Liver (tissue), 9 donors: Measurements from ENCODE around the gene DIO1. TPM values are rescaled to one million over a fixed set of nuclear protein-coding genes. Genes with fewer than 3 reads are reported as not detected.
"Not testable (repeated sequence)": the region's sequence is repeated elsewhere in the genome, so short reads cannot be mapped to it uniquely, and the experiment has no call there.

Source experiments
- DNase-seq: peaks from one replicate; pipeline ENCODE4 v3.0.0-alpha.2; 2017; ENCODE audit warnings: low spot score
- H3K27ac ChIP-seq, 2 donors: one replicate each; pipeline ENCODE4 v1.7.0; 2013; ENCODE audit warnings: inconsistent platforms in 2 of 2, low read length in 2 of 2, control low read depth in 1 of 2, low read depth in 1 of 2, mild to moderate bottlenecking in 1 of 2
- H3K27me3 ChIP-seq, 4 donors: one replicate each; pipeline versions ENCODE4 v1.6.1 to v1.7.0; 2013; ENCODE audit warnings: low read length in 3 of 4, inconsistent platforms in 1 of 4, mild to moderate bottlenecking in 1 of 4, moderate library complexity in 1 of 4; ENCODE audit not compliant: control insufficient read depth in 4 of 4, insufficient read depth in 4 of 4
- H3K36me3 ChIP-seq, 4 donors: one replicate each; pipeline versions ENCODE4 v1.6.1 to v1.7.0; 2013; ENCODE audit warnings: low read length in 3 of 4, mild to moderate bottlenecking in 3 of 4, low read depth in 1 of 4, moderate library complexity in 1 of 4; ENCODE audit not compliant: control insufficient read depth in 4 of 4, insufficient read depth in 3 of 4
- H3K4me1 ChIP-seq, 4 donors: one replicate each; pipeline versions ENCODE4 v1.6.1 to v1.7.0; 2013; ENCODE audit warnings: low read length in 3 of 4, mild to moderate bottlenecking in 3 of 4, moderate library complexity in 1 of 4; ENCODE audit not compliant: control insufficient read depth in 4 of 4, insufficient read depth in 4 of 4
- H3K4me3 ChIP-seq, 3 donors: one replicate each; pipeline versions ENCODE4 v1.6.1 to v1.7.0; 2013; ENCODE audit warnings: low read length in 3 of 3, control low read depth in 1 of 3, low read depth in 1 of 3, mild to moderate bottlenecking in 1 of 3
- H3K9ac ChIP-seq, 2 donors: one replicate each; pipeline ENCODE4 v1.7.0; 2013; ENCODE audit warnings: low read length in 2 of 2, mild to moderate bottlenecking in 2 of 2, moderate library complexity in 2 of 2, control low read depth in 1 of 2, low read depth in 1 of 2
- H3K9me3 ChIP-seq, 4 donors: one replicate each; pipeline versions ENCODE4 v1.6.1 to v1.7.0; 2013; ENCODE audit warnings: low read length in 3 of 4; ENCODE audit not compliant: control insufficient read depth in 4 of 4
- CTCF ChIP-seq: fragments of 150-350 bp; IDR thresholded peaks from 2 replicates; pipeline ENCODE4 v1.5.1; 2017; ENCODE audit warnings: improper control_type of control experiment, low read depth, low read length; ENCODE audit not compliant: missing input control
- EGR1 ChIP-seq, 2 donors: IDR thresholded peaks; 2 replicates each; pipeline ENCODE4 v1.6.1; 2016 to 2018; ENCODE audit warnings: antibody characterized with exemption in 2 of 2, low read depth in 2 of 2
- FOXA2 ChIP-seq: IDR thresholded peaks from 2 replicates; pipeline ENCODE4 v1.6.1; 2016; ENCODE audit warnings: antibody characterized with exemption
- GABPA ChIP-seq, 2 donors: IDR thresholded peaks in 1 of 2; conservative IDR thresholded peaks in 1 of 2; 2 replicates each; pipeline ENCODE4 v1.6.1; 2016; ENCODE audit warnings: antibody characterized with exemption in 2 of 2, mild to moderate bottlenecking in 1 of 2, moderate library complexity in 1 of 2
- HNF4A ChIP-seq, 2 donors: conservative IDR thresholded peaks; 2 replicates each; pipeline ENCODE4 v1.6.1; 2016; ENCODE audit warnings: antibody characterized with exemption in 2 of 2, mild to moderate bottlenecking in 2 of 2
- HNF4G ChIP-seq: IDR thresholded peaks from 2 replicates; pipeline ENCODE4 v1.6.1; 2016; ENCODE audit warnings: antibody characterized with exemption
- JUND ChIP-seq, 2 donors: IDR thresholded peaks; 2 replicates each; pipeline ENCODE4 v1.6.1; 2016; ENCODE audit warnings: antibody characterized with exemption in 2 of 2
- MAX ChIP-seq: IDR thresholded peaks from 2 replicates; pipeline ENCODE4 v1.6.1; 2016; ENCODE audit warnings: antibody characterized with exemption
- NR2F2 ChIP-seq: IDR thresholded peaks from 2 replicates; pipeline ENCODE4 v1.6.1; 2016; ENCODE audit warnings: antibody characterized with exemption
- RAD21 ChIP-seq, 2 donors: IDR thresholded peaks; 2 replicates each; pipeline ENCODE4 v1.6.1; 2016; ENCODE audit warnings: antibody characterized with exemption in 2 of 2, mild to moderate bottlenecking in 2 of 2
- RXRA ChIP-seq, 2 donors: IDR thresholded peaks; 2 replicates each; pipeline ENCODE4 v1.6.1; 2017 to 2018; ENCODE audit warnings: antibody characterized with exemption in 2 of 2, mild to moderate bottlenecking in 1 of 2
- SP1 ChIP-seq: IDR thresholded peaks from 2 replicates; pipeline ENCODE4 v1.6.1; 2018; ENCODE audit warnings: antibody characterized with exemption, mild to moderate bottlenecking
- TAF1 ChIP-seq: conservative IDR thresholded peaks from 2 replicates; pipeline ENCODE4 v1.6.1; 2016; ENCODE audit warnings: antibody characterized with exemption, mild to moderate bottlenecking
- YY1 ChIP-seq: IDR thresholded peaks from 2 replicates; pipeline ENCODE4 v1.6.1; 2016; ENCODE audit warnings: antibody characterized with exemption, mild to moderate bottlenecking
- ZBTB33 ChIP-seq: IDR thresholded peaks from 2 replicates; pipeline ENCODE4 v1.6.1; 2016; ENCODE audit warnings: antibody characterized with exemption
- WGBS: extraction: QIAGEN DNeasy Blood & Tissue Kit; methylation state at CpG from one replicate; pipeline ENCODE4 v1.1.7; 2013; 5-methylcytosine and 5-hydroxymethylcytosine counted together
- polyA plus RNA-seq, 2 donors: library from polyadenylated mRNA; stranded (reverse) in 1 of 2; unstranded in 1 of 2; fragments of 200-250 nt in 1 of 2; fragments of >200 nt in 1 of 2; fragmentation: Nextera tagmentation in 1 of 2; extraction: Ambion mirVana in 1 of 2; gene quantifications; one replicate each; pipeline versions ENCODE4 v1.2.1 to v1.2.3, GENCODE V29; 2013 to 2015
- total RNA-seq, 2 donors: library from RNA; depleted of rRNA; stranded (reverse); fragments of >200 nt; gene quantifications; one replicate each; pipeline ENCODE4 v1.2.3, GENCODE V29; 2014
- TF ChIP-seq, protein P1 (sequence below): IDR thresholded peaks from 2 replicates; pipeline ENCODE4 v1.6.1; 2016; ENCODE audit warnings: antibody characterized with exemption, mild to moderate bottlenecking
- donor health status: healthy.
- donor health status: healthy.
- donor health status: healthy.
- donor health status: healthy.
- donor health status: healthy.

The DIO1 gene
- total and polyA plus RNA-seq, 4 donors, result 23.9 to 176 (median 95.6) TPM

DNA sequence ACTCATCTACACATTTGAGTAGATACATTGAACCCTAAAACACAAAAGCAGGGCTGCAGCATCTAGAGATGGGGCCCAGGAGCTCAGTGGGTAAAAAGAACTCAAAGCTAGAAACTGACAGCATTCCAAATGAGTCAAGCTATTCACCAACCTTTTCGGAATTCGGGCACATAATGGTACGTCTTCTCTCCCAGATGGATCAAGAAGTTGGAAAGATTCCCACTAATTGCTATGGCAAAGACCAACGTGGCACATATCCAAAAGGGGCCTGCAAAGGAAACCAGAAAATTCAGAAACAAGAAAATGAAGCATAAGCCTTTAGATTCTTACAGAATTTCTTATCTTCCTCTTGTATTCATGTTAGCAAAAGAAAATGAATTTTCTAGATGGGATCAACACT lies 22.8 kb upstream of the DIO1 start:
- Histone ChIP-seq H3K27ac (no peak overlapping the region), H3K4me1 (no peaks in the 10 kb centered on the region), H3K9me3 (no peaks in the 10 kb centered on the region), H3K4me3 (no peak overlapping the region), H3K27me3 (no peaks in the 10 kb centered on the region), H3K36me3 (peaks cover 4 to 56% (median 43%) of the 10 kb centered on the region in 4 donors), H3K9ac (no peak overlapping the region)
- no peak for DNase-seq
- TF ChIP-seq HNF4G, result no peak
- no peak for TF ChIP-seq YY1
- 89% methylated on average over 4 of the region's 4 CpGs for WGBS

GRCh38 chr1:53871773-53872484 lies 22.1 kb upstream of the DIO1 start:
- no peak for DNase-seq
- no peak overlapping the region for H3K4me3 ChIP-seq
- WGBS, result 79% methylated on average over 5 of the region's 5 CpGs
- H3K9ac ChIP-seq, result no peak overlapping the region
- H3K9me3 ChIP-seq, result no peaks in the 10 kb centered on the region
- H3K36me3 ChIP-seq, result peaks cover 6 to 52% (median 41%) of the 10 kb centered on the region in 4 donors
- no peak overlapping the region for H3K27ac ChIP-seq
- TF ChIP-seq SP1 (no peak), EGR1 (IDR thresholded peaks at IDR 0.05; ENCODE audit: low read depth in 2 of 2) (no peak), TAF1 (no peak), HNF4A (conservative IDR thresholded peaks at IDR 0.05) (no peak), NR2F2 (no peak), RXRA (IDR thresholded peaks at IDR 0.05) (no peak), GABPA (IDR thresholded peaks at IDR 0.05 in 1 of 2, conservative IDR thresholded peaks at IDR 0.05 in 1 of 2) (no peak), YY1 (no peak), ZBTB33 (no peak), FOXA2 (no peak), MAX (no peak), RAD21 (IDR thresholded peaks at IDR 0.05) (no peak), HNF4G (no peak), JUND (IDR thresholded peaks at IDR 0.05) (no peak), CTCF (no peak)
- TF ChIP-seq, protein P1, sequence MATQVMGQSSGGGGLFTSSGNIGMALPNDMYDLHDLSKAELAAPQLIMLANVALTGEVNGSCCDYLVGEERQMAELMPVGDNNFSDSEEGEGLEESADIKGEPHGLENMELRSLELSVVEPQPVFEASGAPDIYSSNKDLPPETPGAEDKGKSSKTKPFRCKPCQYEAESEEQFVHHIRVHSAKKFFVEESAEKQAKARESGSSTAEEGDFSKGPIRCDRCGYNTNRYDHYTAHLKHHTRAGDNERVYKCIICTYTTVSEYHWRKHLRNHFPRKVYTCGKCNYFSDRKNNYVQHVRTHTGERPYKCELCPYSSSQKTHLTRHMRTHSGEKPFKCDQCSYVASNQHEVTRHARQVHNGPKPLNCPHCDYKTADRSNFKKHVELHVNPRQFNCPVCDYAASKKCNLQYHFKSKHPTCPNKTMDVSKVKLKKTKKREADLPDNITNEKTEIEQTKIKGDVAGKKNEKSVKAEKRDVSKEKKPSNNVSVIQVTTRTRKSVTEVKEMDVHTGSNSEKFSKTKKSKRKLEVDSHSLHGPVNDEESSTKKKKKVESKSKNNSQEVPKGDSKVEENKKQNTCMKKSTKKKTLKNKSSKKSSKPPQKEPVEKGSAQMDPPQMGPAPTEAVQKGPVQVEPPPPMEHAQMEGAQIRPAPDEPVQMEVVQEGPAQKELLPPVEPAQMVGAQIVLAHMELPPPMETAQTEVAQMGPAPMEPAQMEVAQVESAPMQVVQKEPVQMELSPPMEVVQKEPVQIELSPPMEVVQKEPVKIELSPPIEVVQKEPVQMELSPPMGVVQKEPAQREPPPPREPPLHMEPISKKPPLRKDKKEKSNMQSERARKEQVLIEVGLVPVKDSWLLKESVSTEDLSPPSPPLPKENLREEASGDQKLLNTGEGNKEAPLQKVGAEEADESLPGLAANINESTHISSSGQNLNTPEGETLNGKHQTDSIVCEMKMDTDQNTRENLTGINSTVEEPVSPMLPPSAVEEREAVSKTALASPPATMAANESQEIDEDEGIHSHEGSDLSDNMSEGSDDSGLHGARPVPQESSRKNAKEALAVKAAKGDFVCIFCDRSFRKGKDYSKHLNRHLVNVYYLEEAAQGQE, result no peak
- no peaks in the 10 kb centered on the region for H3K27me3 ChIP-seq
- H3K4me1 ChIP-seq, result no peaks in the 10 kb centered on the region

DNA sequence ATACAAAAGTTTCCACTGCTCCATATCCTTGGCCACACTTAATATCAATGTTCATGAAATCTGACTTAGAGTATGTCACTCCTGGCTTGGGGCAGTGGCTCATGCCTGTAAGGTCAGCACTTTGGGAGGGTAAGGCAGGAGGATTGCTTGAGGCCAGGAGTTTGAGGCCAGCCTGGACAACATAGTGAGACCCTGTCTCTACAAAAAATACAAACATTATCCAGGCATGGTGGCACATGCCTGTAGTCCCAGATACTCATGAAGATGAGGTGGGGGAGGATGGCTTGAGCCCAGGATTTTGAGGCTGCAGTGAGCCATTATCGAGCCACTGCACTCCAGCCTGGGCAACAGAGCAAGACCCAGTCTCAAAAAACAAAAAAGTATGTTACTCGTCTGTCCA lies 18.8 kb upstream of the DIO1 start:
- not testable (repeated sequence) for H3K27ac ChIP-seq, H3K27me3 ChIP-seq, H3K4me1 ChIP-seq, H3K4me3 ChIP-seq, H3K9ac ChIP-seq, H3K9me3 ChIP-seq, DNase-seq
- 97% methylated on average over 2 of the region's 2 CpGs for WGBS
- H3K36me3 ChIP-seq, result peaks cover 4 to 41% (median 33%) of the 10 kb centered on the region in 4 donors
